Measurements from ENCODE around the gene MAP3K12. TPM values are rescaled to one million over a fixed set of nuclear protein-coding genes. Genes with fewer than 3 reads are reported as not detected.

Gene MAP3K12
- total RNA-seq, 1 donor from 2014 or later = 3.9 TPM

GRCh38 chr12:53474077-53474476, 25.2 kb downstream of the MAP3K12 start:
- no peak overlapping the region for H3K4me3 ChIP-seq (ENCODE audit: low read depth, low read length)
- DNase-seq (ENCODE audit: low read depth) = no peak
- no peaks in the 10 kb centered on the region for H3K27me3 ChIP-seq (ENCODE audit: control insufficient read depth, insufficient read depth, low read length)
- TF ChIP-seq CTCF (IDR thresholded peaks at IDR 0.05; ENCODE audit: insufficient read depth, low read length, severe bottlenecking) = no peak
- H3K36me3 ChIP-seq (ENCODE audit: control insufficient read depth, insufficient read depth, low read length) = peaks cover 43% of the 10 kb centered on the region
- no peak for FAIRE-seq

- Histone ChIP-seq H3K27me3 (ENCODE audit: control insufficient read depth, insufficient read depth, low read length) (no peaks in the 10 kb centered on the region), H3K36me3 (ENCODE audit: control insufficient read depth, insufficient read depth, low read length) (peaks cover 47% of the 10 kb centered on the region), H3K4me3 (ENCODE audit: low read depth, low read length) (no peak overlapping the region)
- no peak for TF ChIP-seq CTCF (IDR thresholded peaks at IDR 0.05; ENCODE audit: insufficient read depth, low read length, severe bottlenecking)
- FAIRE-seq (no peak), DNase-seq (ENCODE audit: low read depth) (no peak)
Observed at GRCh38 chr12:53472056-53472582, 27.1 kb downstream of the MAP3K12 start.

GRCh38 chr12:53468282-53468681, 31.0 kb downstream of the MAP3K12 start:
- peaks cover 40% of the 10 kb centered on the region for H3K36me3 ChIP-seq (ENCODE audit: control insufficient read depth, insufficient read depth, low read length)
- no peak for TF ChIP-seq CTCF (IDR thresholded peaks at IDR 0.05; ENCODE audit: insufficient read depth, low read length, severe bottlenecking)
- H3K27me3 ChIP-seq (ENCODE audit: control insufficient read depth, insufficient read depth, low read length) = no peaks in the 10 kb centered on the region
- DNase-seq (ENCODE audit: low read depth) (no peak), FAIRE-seq (no peak)
- H3K4me3 ChIP-seq (ENCODE audit: low read depth, low read length) = no peak overlapping the region

GRCh38 chr12:53467880-53468279, 31.4 kb downstream of the MAP3K12 start:
- peaks cover 43% of the 10 kb centered on the region for H3K36me3 ChIP-seq (ENCODE audit: control insufficient read depth, insufficient read depth, low read length)
- DNase-seq (ENCODE audit: low read depth) = no peak

GRCh38 chr12:53467082-53467481, 32.2 kb downstream of the MAP3K12 start:
- no peak for TF ChIP-seq CTCF (IDR thresholded peaks at IDR 0.05; ENCODE audit: insufficient read depth, low read length, severe bottlenecking)
- H3K36me3 ChIP-seq (ENCODE audit: control insufficient read depth, insufficient read depth, low read length) = peaks cover 47% of the 10 kb centered on the region
- no peaks in the 10 kb centered on the region for H3K27me3 ChIP-seq (ENCODE audit: control insufficient read depth, insufficient read depth, low read length)
- FAIRE-seq (no peak), DNase-seq (ENCODE audit: low read depth) (no peak)
- H3K4me3 ChIP-seq (ENCODE audit: low read depth, low read length) = no peak overlapping the region

More at GRCh38 chr12:53467880-53468279, 31.4 kb downstream of the MAP3K12 start:
- no peak for TF ChIP-seq CTCF (IDR thresholded peaks at IDR 0.05; ENCODE audit: insufficient read depth, low read length, severe bottlenecking)
- no peak overlapping the region for H3K4me3 ChIP-seq (ENCODE audit: low read depth, low read length)
- FAIRE-seq = no peak
- no peaks in the 10 kb centered on the region for H3K27me3 ChIP-seq (ENCODE audit: control insufficient read depth, insufficient read depth, low read length)

- H3K36me3 ChIP-seq (ENCODE audit: control insufficient read depth, insufficient read depth, low read length) = peaks cover 44% of the 10 kb centered on the region
Observed at GRCh38 chr12:53466640-53467039, 32.6 kb downstream of the MAP3K12 start.

More at GRCh38 chr12:53466640-53467039, 32.6 kb downstream of the MAP3K12 start:
- FAIRE-seq (peak; percentile 50), DNase-seq (ENCODE audit: low read depth) (peak; percentile 88)
- TF ChIP-seq CTCF (IDR thresholded peaks at IDR 0.05; ENCODE audit: insufficient read depth, low read length, severe bottlenecking) = no peak
- H3K4me3 ChIP-seq (ENCODE audit: low read depth, low read length) = no peak overlapping the region
- no peaks in the 10 kb centered on the region for H3K27me3 ChIP-seq (ENCODE audit: control insufficient read depth, insufficient read depth, low read length)
